PC-9 (cell line): ENCODE data around the gene BCAR1. TPM values are rescaled to one million over a fixed set of nuclear protein-coding genes. Genes with fewer than 3 reads are reported as not detected.

Experiments used
- BruUV-seq: library from RNA; stranded (reverse); fragments of 400-500 nt; replicated peaks from 2 replicates; lab custom pipeline; 2021; lab: Mats Ljungman, UMichigan
- CTCF ChIA-PET: fragments of 300-600 bp; sonication (Branson Sonifier 250); formaldehyde crosslinking; loops from one replicate; lab custom pipeline; 2022; ENCODE audit warnings: antibody characterized with exemption; lab: Charles Lee
- POLR2A ChIA-PET: fragments of 300-600 bp; sonication (Branson Sonifier 250); formaldehyde crosslinking; loops from one replicate; lab custom pipeline; 2022; ENCODE audit warnings: antibody characterized with exemption; ENCODE audit not compliant: unreplicated experiment; lab: Charles Lee
- DNase-seq, 2 experiments: peaks; one replicate each; pipeline versions ENCODE4 v3.0.0 to v3.0.0-alpha.2; 2015 to 2022; ENCODE audit warnings: mixed read lengths in 1 of 2
- H2AFZ ChIP-seq: fragments of 200-600 bp; sonication (generic); 2 replicates; pipeline ENCODE4 v1.8.1; 2017; ENCODE audit warnings: antibody characterized with exemption
- H3F3A ChIP-seq: fragments of 200-600 bp; sonication (generic); 2 replicates; pipeline ENCODE4 v1.8.1; 2017; ENCODE audit warnings: antibody characterized with exemption, mild to moderate bottlenecking, low read depth; ENCODE audit not compliant: insufficient read depth
- H3K27ac ChIP-seq: fragments of 200-600 bp; sonication (generic); 2 replicates; pipeline ENCODE4 v1.6.1; 2016; ENCODE audit warnings: mixed run types
- H3K27me3 ChIP-seq: fragments of 200-600 bp; sonication (generic); 2 replicates; pipeline ENCODE4 v1.6.1; 2016; ENCODE audit warnings: low read depth, mixed run types; ENCODE audit not compliant: insufficient read depth
- H3K36me3 ChIP-seq: fragments of 200-600 bp; sonication (generic); 2 replicates; pipeline ENCODE4 v1.6.1; 2016; ENCODE audit warnings: low read depth, mixed run types
- H3K4me1 ChIP-seq: fragments of 200-600 bp; sonication (generic); replicated peaks from 2 replicates; pipeline ENCODE4 v1.6.1; 2016; ENCODE audit warnings: mixed run types; ENCODE audit not compliant: insufficient read depth
- H3K4me2 ChIP-seq: fragments of 200-600 bp; sonication (generic); 2 replicates; pipeline ENCODE4 v1.6.1; 2017; ENCODE audit warnings: mixed run types
- H3K4me3 ChIP-seq: fragments of 200-600 bp; sonication (generic); 2 replicates; pipeline ENCODE4 v1.6.1; 2016; ENCODE audit warnings: mixed run types
- H3K79me2 ChIP-seq: fragments of 200-600 bp; sonication (generic); 2 replicates; pipeline ENCODE4 v1.6.1; 2017; ENCODE audit warnings: low read depth, mixed run types
- H3K9me2 ChIP-seq: fragments of 200-600 bp; sonication (generic); 2 replicates; pipeline ENCODE4 v1.8.1; 2017; ENCODE audit warnings: mild to moderate bottlenecking; ENCODE audit not compliant: insufficient read depth
- H3K9me3 ChIP-seq: fragments of 200-600 bp; sonication (generic); 2 replicates; pipeline ENCODE4 v1.8.1; 2016; ENCODE audit warnings: low read depth; ENCODE audit not compliant: insufficient read depth
- H4K20me1 ChIP-seq: fragments of 200-600 bp; sonication (generic); 2 replicates; pipeline ENCODE4 v1.8.1; 2017; ENCODE audit not compliant: insufficient read depth
- EZH2 ChIP-seq: fragments of 200-600 bp; sonication (generic); IDR thresholded peaks from 2 replicates; pipeline ENCODE4 v1.8.0; 2017; ENCODE audit warnings: antibody characterized with exemption, low read depth
- intact Hi-C: fragments of 100-400 bp; cut with micrococcal nuclease; formaldehyde crosslinking; loops from one replicate; pipeline ENCODE4 v1.10.0; 2022; ENCODE audit not compliant: unreplicated experiment
- total RNA-seq: library from RNA; stranded (reverse); gene quantifications from 2 replicates; pipeline ENCODE4 v1.2.3, GENCODE V29; 2021
- TF ChIP-seq, protein P1 (sequence below): fragments of 200-600 bp; sonication (generic); conservative IDR thresholded peaks from 2 replicates; pipeline ENCODE4 v1.6.1; 2017; ENCODE audit warnings: mixed run types, antibody characterized with exemption, mild to moderate bottlenecking, moderate library complexity

The BCAR1 gene
- total RNA-seq, 1 experiment from 2014 or later: 53.9 TPM

- TF ChIP-seq, protein P1, sequence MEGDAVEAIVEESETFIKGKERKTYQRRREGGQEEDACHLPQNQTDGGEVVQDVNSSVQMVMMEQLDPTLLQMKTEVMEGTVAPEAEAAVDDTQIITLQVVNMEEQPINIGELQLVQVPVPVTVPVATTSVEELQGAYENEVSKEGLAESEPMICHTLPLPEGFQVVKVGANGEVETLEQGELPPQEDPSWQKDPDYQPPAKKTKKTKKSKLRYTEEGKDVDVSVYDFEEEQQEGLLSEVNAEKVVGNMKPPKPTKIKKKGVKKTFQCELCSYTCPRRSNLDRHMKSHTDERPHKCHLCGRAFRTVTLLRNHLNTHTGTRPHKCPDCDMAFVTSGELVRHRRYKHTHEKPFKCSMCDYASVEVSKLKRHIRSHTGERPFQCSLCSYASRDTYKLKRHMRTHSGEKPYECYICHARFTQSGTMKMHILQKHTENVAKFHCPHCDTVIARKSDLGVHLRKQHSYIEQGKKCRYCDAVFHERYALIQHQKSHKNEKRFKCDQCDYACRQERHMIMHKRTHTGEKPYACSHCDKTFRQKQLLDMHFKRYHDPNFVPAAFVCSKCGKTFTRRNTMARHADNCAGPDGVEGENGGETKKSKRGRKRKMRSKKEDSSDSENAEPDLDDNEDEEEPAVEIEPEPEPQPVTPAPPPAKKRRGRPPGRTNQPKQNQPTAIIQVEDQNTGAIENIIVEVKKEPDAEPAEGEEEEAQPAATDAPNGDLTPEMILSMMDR: no peak
- TF ChIP-seq EZH2: no peak
- peaks cover 8% of the 10 kb centered on the region for H4K20me1 ChIP-seq
- no peaks in the 10 kb centered on the region for H3K27me3 ChIP-seq
- POLR2A ChIA-PET: interaction anchor here (0.7 kb wide), 1 partner anchor 227 kb away, joined by 4 read pairs; no protein-coding TSS in a partner anchor
- no peak overlapping the region for H2AFZ ChIP-seq
- 0 out of 2 replicates have a peak, but pooled peaks cover 10% of the 10 kb centered on the region for H3K36me3 ChIP-seq
- CTCF ChIA-PET: no interaction called here
- no peak overlapping the region for H3K27ac ChIP-seq
- peaks cover 33% of the 10 kb centered on the region for H3K79me2 ChIP-seq
- intact Hi-C loops: no loop called here
- no peak for DNase-seq
- no peak overlapping the region for H3K4me3 ChIP-seq
- no peaks in the 10 kb centered on the region for H3K9me2 ChIP-seq
- H3K4me1 ChIP-seq: peaks cover 12% of the 10 kb centered on the region
- H3K9me3 ChIP-seq: no peaks in the 10 kb centered on the region
- peaks cover 11% of the 10 kb centered on the region; the same call in 1 of the 2 replicates for H3F3A ChIP-seq
- no TSS peak for BruUV-seq
- H3K4me2 ChIP-seq: no peak overlapping the region
These were observed 14.6 kb downstream of the BCAR1 start for GRCh38 chr16:75236736-75237397.

DNA sequence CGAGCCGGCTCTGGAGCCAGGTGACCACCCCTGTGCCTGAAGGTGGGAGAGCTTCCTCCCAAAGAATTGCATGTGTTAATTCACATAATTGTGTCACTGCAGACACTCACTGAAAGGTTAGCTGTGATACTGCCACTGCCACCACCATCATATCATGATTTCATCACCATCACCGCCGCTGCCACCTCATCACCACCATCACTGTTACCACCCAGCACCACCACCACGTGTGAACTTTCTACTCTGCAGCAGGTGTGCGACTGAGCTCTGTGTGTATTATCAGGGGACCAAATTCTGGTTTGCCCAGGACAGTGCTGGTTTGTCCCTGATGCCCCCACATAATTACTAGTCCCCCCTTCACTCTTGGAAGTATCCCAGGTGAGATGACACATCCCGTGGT, 15.2 kb downstream of the BCAR1 start:
- peaks cover 30% of the 10 kb centered on the region for H3K79me2 ChIP-seq
- DNase-seq: no peak

GRCh38 chr16:75235721-75236193, 15.7 kb downstream of the BCAR1 start:
- no TSS peak for BruUV-seq
- TF ChIP-seq, protein P1: no peak
- H3F3A ChIP-seq: peaks cover 12% of the 10 kb centered on the region; the same call in 1 of the 2 replicates
- no peaks in the 10 kb centered on the region for H3K9me2 ChIP-seq
- no peaks in the 10 kb centered on the region for H3K27me3 ChIP-seq
- H3K4me2 ChIP-seq: no peak overlapping the region
- H4K20me1 ChIP-seq: peaks cover 8% of the 10 kb centered on the region
- no peak for DNase-seq
- peaks cover 10% of the 10 kb centered on the region; the same call in 1 of the 2 replicates for H3K36me3 ChIP-seq
- no peak overlapping the region for H2AFZ ChIP-seq
- H3K79me2 ChIP-seq: peaks cover 27% of the 10 kb centered on the region
- H3K9me3 ChIP-seq: no peaks in the 10 kb centered on the region
- no peak overlapping the region for H3K4me3 ChIP-seq
- peaks cover 12% of the 10 kb centered on the region for H3K4me1 ChIP-seq
- ChIA-PET POLR2A (interaction anchor here (0.7 kb wide), 1 partner anchor 228 kb away, joined by 4 read pairs; no protein-coding TSS in a partner anchor), CTCF (no interaction called here)
- intact Hi-C loops: no loop called here
- H3K27ac ChIP-seq: no peak overlapping the region

More for the DNA sequence above, 15.2 kb downstream of the BCAR1 start:
- Histone ChIP-seq H4K20me1 (peaks cover 8% of the 10 kb centered on the region), H3K4me2 (no peak overlapping the region), H2AFZ (no peak overlapping the region), H3K4me1 (peaks cover 12% of the 10 kb centered on the region), H3K27ac (no peak overlapping the region), H3K9me2 (no peaks in the 10 kb centered on the region), H3K27me3 (no peaks in the 10 kb centered on the region), H3K4me3 (no peak overlapping the region), H3F3A (peaks cover 12% of the 10 kb centered on the region; the same call in 1 of the 2 replicates), H3K36me3 (peaks cover 13% of the 10 kb centered on the region; the same call in 1 of the 2 replicates), H3K9me3 (no peaks in the 10 kb centered on the region)
- no peak for TF ChIP-seq EZH2
- TF ChIP-seq, protein P1: no peak
- ChIA-PET CTCF (no interaction called here), POLR2A (interaction anchor here (0.7 kb wide), 1 partner anchor 227 kb away, joined by 4 read pairs; no protein-coding TSS in a partner anchor)
- intact Hi-C loops: no loop called here
- BruUV-seq: no TSS peak
